ENCODE measurements around the gene NLK.
"Not testable (repeated sequence)": the region's sequence is repeated elsewhere in the genome, so short reads cannot be mapped to it uniquely, and the experiment has no call there.

NLK gene

DNA sequence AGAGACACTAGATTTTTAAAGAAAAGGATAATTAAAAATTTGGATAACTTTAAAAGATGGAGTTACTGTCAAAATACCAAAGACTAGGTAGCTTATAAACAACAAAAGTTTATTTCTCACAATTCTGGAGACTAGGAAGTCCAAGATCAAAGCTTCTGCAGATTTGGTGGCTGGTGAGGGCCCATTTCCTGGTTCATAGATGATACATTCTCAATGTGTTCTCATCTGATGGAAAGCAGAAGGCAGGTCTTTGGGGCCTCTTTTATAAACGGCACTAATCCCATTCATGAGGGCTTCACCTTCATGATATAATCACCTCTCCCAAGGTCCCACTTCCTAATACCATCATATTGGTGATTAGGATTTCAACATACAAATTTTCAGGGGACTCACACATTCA lies 33.7 kb downstream of the NLK start:
- peaks cover 13% of the 10 kb centered on the region for H4K20me1 ChIP-seq (ENCODE audit: insufficient read depth, low read length, poor library complexity, severe bottlenecking)
- H3K4me2 ChIP-seq (ENCODE audit: low read depth, low read length, poor library complexity, severe bottlenecking) = no peak overlapping the region
- H3F3A ChIP-seq (ENCODE audit: low read depth) = no peaks in the 10 kb centered on the region
- TF ChIP-seq, protein P1, sequence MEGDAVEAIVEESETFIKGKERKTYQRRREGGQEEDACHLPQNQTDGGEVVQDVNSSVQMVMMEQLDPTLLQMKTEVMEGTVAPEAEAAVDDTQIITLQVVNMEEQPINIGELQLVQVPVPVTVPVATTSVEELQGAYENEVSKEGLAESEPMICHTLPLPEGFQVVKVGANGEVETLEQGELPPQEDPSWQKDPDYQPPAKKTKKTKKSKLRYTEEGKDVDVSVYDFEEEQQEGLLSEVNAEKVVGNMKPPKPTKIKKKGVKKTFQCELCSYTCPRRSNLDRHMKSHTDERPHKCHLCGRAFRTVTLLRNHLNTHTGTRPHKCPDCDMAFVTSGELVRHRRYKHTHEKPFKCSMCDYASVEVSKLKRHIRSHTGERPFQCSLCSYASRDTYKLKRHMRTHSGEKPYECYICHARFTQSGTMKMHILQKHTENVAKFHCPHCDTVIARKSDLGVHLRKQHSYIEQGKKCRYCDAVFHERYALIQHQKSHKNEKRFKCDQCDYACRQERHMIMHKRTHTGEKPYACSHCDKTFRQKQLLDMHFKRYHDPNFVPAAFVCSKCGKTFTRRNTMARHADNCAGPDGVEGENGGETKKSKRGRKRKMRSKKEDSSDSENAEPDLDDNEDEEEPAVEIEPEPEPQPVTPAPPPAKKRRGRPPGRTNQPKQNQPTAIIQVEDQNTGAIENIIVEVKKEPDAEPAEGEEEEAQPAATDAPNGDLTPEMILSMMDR (conservative IDR thresholded peaks at IDR 0.05; ENCODE audit: low read length) = no peak
- no peak for TF ChIP-seq EZH2phosphoT487 (IDR thresholded peaks at IDR 0.05; ENCODE audit: borderline replicate concordance)
- no peak overlapping the region for H3K4me3 ChIP-seq (ENCODE audit: low read length, poor library complexity, severe bottlenecking)
- peaks cover 96% of the 10 kb centered on the region for H3K79me2 ChIP-seq (ENCODE audit: insufficient read depth, low read length)
- no peak overlapping the region for H2AFZ ChIP-seq (ENCODE audit: low read length)
- H3K9me2 ChIP-seq (replicated peaks; ENCODE audit: low read depth, low read length) = no peaks in the 10 kb centered on the region
- H3K36me3 ChIP-seq (ENCODE audit: insufficient read depth, low read length) = peaks cover 5% of the 10 kb centered on the region; the same call in 1 of the 2 replicates
- peaks cover 4% of the 10 kb centered on the region for H3K9me3 ChIP-seq (ENCODE audit: insufficient read depth, low read depth, low read length)
- H3K27me3 ChIP-seq (ENCODE audit: insufficient read depth, low read length, poor library complexity, severe bottlenecking) = no peaks in the 10 kb centered on the region
- no peak overlapping the region for H3K9ac ChIP-seq (ENCODE audit: low read depth, low read length, poor library complexity, severe bottlenecking)
- peaks cover 21% of the 10 kb centered on the region for H3K4me1 ChIP-seq (ENCODE audit: insufficient read depth, low read length, poor library complexity, severe bottlenecking)

DNA sequence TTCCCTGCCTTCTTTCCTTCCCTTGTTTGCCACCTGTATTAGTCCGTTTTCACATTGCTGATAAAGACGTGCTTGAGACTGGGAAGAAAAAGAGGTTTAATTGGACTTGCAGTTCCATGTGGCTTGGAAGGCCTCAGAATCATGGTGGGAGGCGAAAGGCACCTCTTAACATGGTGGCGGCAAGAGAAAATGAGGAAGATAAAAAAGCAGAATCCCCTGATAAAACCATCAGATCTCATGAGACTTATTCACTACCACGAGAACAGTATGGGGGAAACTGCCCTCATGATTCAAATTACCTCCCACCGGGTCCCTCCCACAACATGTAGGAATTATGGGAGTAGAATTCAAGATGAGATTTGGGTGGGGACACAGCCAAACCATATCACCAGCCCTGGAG lies 34.7 kb downstream of the NLK start:
- Histone ChIP-seq H3K79me2 (ENCODE audit: insufficient read depth, low read length) (peaks cover 94% of the 10 kb centered on the region), H4K20me1 (ENCODE audit: insufficient read depth, low read length, poor library complexity, severe bottlenecking) (peaks cover 13% of the 10 kb centered on the region), H3K4me1 (ENCODE audit: insufficient read depth, low read length, poor library complexity, severe bottlenecking) (peaks cover 15% of the 10 kb centered on the region)
- not testable (repeated sequence) for H3K9ac ChIP-seq (ENCODE audit: low read depth, low read length, poor library complexity, severe bottlenecking); H3K4me3 ChIP-seq (ENCODE audit: low read length, poor library complexity, severe bottlenecking); H3F3A ChIP-seq (ENCODE audit: low read depth); H3K36me3 ChIP-seq (ENCODE audit: insufficient read depth, low read length); H3K27me3 ChIP-seq (ENCODE audit: insufficient read depth, low read length, poor library complexity, severe bottlenecking); H2AFZ ChIP-seq (ENCODE audit: low read length); H3K9me3 ChIP-seq (ENCODE audit: insufficient read depth, low read depth, low read length); H3K4me2 ChIP-seq (ENCODE audit: low read depth, low read length, poor library complexity, severe bottlenecking); H3K9me2 ChIP-seq (replicated peaks; ENCODE audit: low read depth, low read length)

DNA sequence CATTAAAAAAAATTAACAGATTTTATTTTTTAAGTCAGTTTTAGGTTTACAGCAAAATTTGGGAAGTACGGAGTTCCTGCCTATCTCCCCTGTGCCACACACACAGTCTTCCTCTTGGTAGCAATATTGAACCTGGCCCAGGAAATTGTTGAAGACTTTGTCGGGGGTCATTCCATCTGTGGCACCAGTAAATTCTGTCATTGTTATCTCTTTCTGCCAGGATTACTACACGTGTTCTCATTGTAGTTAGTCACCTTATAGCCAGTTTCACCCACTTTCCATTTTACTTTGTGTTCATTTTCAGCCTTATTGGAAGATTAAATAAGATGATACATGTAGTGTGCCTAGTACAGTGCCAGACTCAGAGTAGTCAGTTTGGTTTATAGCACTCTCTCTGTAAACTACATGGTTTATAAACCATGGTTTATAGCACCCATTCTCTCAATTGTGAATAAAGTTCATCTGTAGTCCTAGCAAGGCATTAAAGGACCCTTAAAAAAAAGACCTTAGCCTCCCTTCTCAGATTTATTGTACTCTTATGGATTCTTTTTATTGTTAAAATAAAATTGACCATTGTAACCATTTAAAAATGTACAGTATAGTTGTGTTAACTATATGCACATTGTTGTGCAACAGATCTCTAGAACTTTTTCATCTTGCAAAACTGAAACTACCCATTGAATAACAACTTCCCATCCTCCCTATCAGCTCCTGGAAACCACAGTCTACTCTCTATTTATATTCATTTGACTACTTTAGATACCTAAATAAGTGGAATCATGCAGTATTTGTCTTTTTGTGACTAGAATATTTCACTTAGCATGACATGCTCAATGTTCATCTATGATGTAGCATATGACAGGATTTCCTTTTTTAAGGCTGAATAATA lies 36.1 kb downstream of the NLK start:
- H3K79me2 ChIP-seq (ENCODE audit: insufficient read depth, low read length) = peaks cover 94% of the 10 kb centered on the region
- H3K9ac ChIP-seq (ENCODE audit: low read depth, low read length, poor library complexity, severe bottlenecking) = no peak overlapping the region
- no peak overlapping the region for H3K4me2 ChIP-seq (ENCODE audit: low read depth, low read length, poor library complexity, severe bottlenecking)

More for the DNA sequence above, 36.1 kb downstream of the NLK start:
- Histone ChIP-seq H3K9me2 (replicated peaks; ENCODE audit: low read depth, low read length) (no peaks in the 10 kb centered on the region), H3K4me1 (ENCODE audit: insufficient read depth, low read length, poor library complexity, severe bottlenecking) (peaks cover 15% of the 10 kb centered on the region), H3K36me3 (ENCODE audit: insufficient read depth, low read length) (peaks cover 5% of the 10 kb centered on the region; the same call in 1 of the 2 replicates), H3K9me3 (ENCODE audit: insufficient read depth, low read depth, low read length) (no peaks in the 10 kb centered on the region), H3K4me3 (ENCODE audit: low read length, poor library complexity, severe bottlenecking) (no peak overlapping the region), H3F3A (ENCODE audit: low read depth) (no peaks in the 10 kb centered on the region), H2AFZ (ENCODE audit: low read length) (no peak overlapping the region), H4K20me1 (ENCODE audit: insufficient read depth, low read length, poor library complexity, severe bottlenecking) (peaks cover 21% of the 10 kb centered on the region), H3K27me3 (ENCODE audit: insufficient read depth, low read length, poor library complexity, severe bottlenecking) (no peaks in the 10 kb centered on the region)
- TF ChIP-seq, protein P1 (conservative IDR thresholded peaks at IDR 0.05; ENCODE audit: low read length) = no peak
- no peak for TF ChIP-seq EZH2phosphoT487 (IDR thresholded peaks at IDR 0.05; ENCODE audit: borderline replicate concordance)

Measured in Loucy (cell line).